Neural progenitor cell (in vitro differentiated cells): ENCODE measurements around the gene ATG16L2.

Experiments used
- CTCF ChIP-seq: fragments of 200-600 bp; sonication (generic); IDR thresholded peaks from 2 replicates; pipeline ENCODE4 v1.5.1; 2017; ENCODE audit warnings: antibody characterized with exemption, mild to moderate bottlenecking
- EZH2 ChIP-seq: fragments of 200-600 bp; sonication (generic); IDR thresholded peaks from 2 replicates; pipeline ENCODE4 v1.6.1; 2017; ENCODE audit warnings: antibody characterized with exemption, mild to moderate bottlenecking, moderate library complexity

- TF ChIP-seq CTCF (no peak), EZH2 (no peak)
Observed at GRCh38 chr11:72825661-72826060, 11.4 kb downstream of the ATG16L2 start.
